ENCODE data around the gene APOL3.
"Not testable (repeated sequence)": the region's sequence is repeated elsewhere in the genome, so short reads cannot be mapped to it uniquely, and the experiment has no call there.

Gene APOL3

GRCh38 chr22:36099561-36099960, 61.0 kb downstream of the APOL3 start:
- not testable (repeated sequence) for DNase-seq

DNA sequence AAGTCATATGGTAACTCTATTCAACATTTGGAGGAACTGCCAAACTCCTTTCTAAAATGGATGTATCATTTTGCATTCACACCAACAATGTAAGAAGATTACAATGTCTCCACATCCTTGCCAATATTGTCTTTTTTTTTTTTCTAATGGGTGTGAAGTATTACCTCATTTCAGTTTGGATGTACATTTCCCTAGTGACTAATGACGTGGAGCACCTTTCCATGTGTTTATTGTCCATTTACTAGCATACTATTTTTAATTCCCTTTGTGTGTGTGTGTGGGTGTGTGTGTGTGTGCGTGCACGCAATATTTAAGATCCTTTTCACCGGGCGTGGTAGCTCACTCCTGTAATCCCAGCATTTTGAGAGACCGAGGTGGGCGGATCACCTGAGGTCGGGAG, 62.7 kb downstream of the APOL3 start:
- DNase-seq = no peak

- not testable (repeated sequence) for DNase-seq
Observed at GRCh38 chr22:36090772-36091171, 69.8 kb downstream of the APOL3 start.

All from NCI-H2029 treated with DMSO at 0.1 percent for 48 hours (cell line).